ENCODE measurements around the gene DNAJB6. TPM values are rescaled to one million over a fixed set of nuclear protein-coding genes. Genes with fewer than 3 reads are reported as not detected.

Gene DNAJB6
- total RNA-seq, 4 donors from 2014 or later: 179 to 254 (median 212) TPM

- 93 to 94% methylated on average over 5 of the region's 5 CpGs for WGBS, 2 donors
- no peak for DNase-seq (ENCODE audit: low spot score in 2 of 2)
- TF ChIP-seq POLR2A (IDR thresholded peaks at IDR 0.05): no peak
- no peak for TF ChIP-seq CTCF (IDR thresholded peaks at IDR 0.05)
- intact Hi-C loops (cut with DNase I; ENCODE audit: low total_unique reads): no loop called here
- H3K4me3 ChIP-seq (ENCODE audit: low read depth, poor library complexity, severe bottlenecking): no peak overlapping the region
These were observed 47.1 kb downstream of the DNAJB6 start for GRCh38 chr7:157383868-157384267.

- TF ChIP-seq CTCF (IDR thresholded peaks at IDR 0.05) (no peak), POLR2A (IDR thresholded peaks at IDR 0.05) (no peak)
- WGBS, 2 donors: 58% methylated on average over 9 of the region's 9 CpGs
- peak in 1 of 2 donors; percentile 37 for DNase-seq (ENCODE audit: low spot score in 2 of 2)
- no peak overlapping the region for H3K4me3 ChIP-seq (ENCODE audit: low read depth, poor library complexity, severe bottlenecking)
- intact Hi-C loops (cut with DNase I; ENCODE audit: low total_unique reads): no loop called here
These were observed 47.5 kb downstream of the DNAJB6 start for GRCh38 chr7:157384301-157384700.

GRCh38 chr7:157386979-157387800 is 50.4 kb downstream of the DNAJB6 start:
- WGBS, 2 donors: 39 to 44% methylated on average over 23 of the region's 23 CpGs
- intact Hi-C loops (cut with DNase I; ENCODE audit: low total_unique reads): no loop called here
- no peak overlapping the region for H3K4me3 ChIP-seq (ENCODE audit: low read depth, poor library complexity, severe bottlenecking)
- peak; percentile 88 to 97 for DNase-seq (ENCODE audit: low spot score in 2 of 2)
- TF ChIP-seq CTCF (IDR thresholded peaks at IDR 0.05) (peak in 1 of 3 donors; percentile 28), POLR2A (IDR thresholded peaks at IDR 0.05) (no peak)

GRCh38 chr7:157388301-157388700 is 51.5 kb downstream of the DNAJB6 start:
- intact Hi-C loops (cut with DNase I; ENCODE audit: low total_unique reads): no loop called here
- DNase-seq (ENCODE audit: low spot score in 2 of 2): peak in 1 of 2 donors; percentile 21
- no peak overlapping the region for H3K4me3 ChIP-seq (ENCODE audit: low read depth, poor library complexity, severe bottlenecking)
- WGBS, 2 donors: 95 to 99% methylated on average over 5 of the region's 5 CpGs
- TF ChIP-seq CTCF (IDR thresholded peaks at IDR 0.05) (no peak), POLR2A (IDR thresholded peaks at IDR 0.05) (no peak)

- WGBS, 2 donors: 73 to 74% methylated on average over 16 to 19 of the region's 19 CpGs
These were observed 53.3 kb downstream of the DNAJB6 start for GRCh38 chr7:157389951-157390730.

More at GRCh38 chr7:157389951-157390730, 53.3 kb downstream of the DNAJB6 start:
- no peak overlapping the region for H3K4me3 ChIP-seq (ENCODE audit: low read depth, poor library complexity, severe bottlenecking)
- TF ChIP-seq CTCF (IDR thresholded peaks at IDR 0.05) (no peak), POLR2A (IDR thresholded peaks at IDR 0.05) (no peak)
- intact Hi-C loops (cut with DNase I; ENCODE audit: low total_unique reads): no loop called here
- DNase-seq (ENCODE audit: low spot score in 2 of 2): peak in 1 of 2 donors; percentile 83

All from lower leg skin (tissue), 4 donors.